Lower leg skin (tissue), 3 donors: ENCODE data around the gene WDR73.

Experiments used
- CTCF ChIP-seq, 3 donors: fragments of 450-650 bp; IDR thresholded peaks; one replicate each; pipeline ENCODE4 v1.5.1; 2016; ENCODE audit warnings: antibody characterized with exemption in 3 of 3, mild to moderate bottlenecking in 3 of 3, moderate library complexity in 2 of 3
- POLR2A ChIP-seq, 2 donors: fragments of 450-650 bp; IDR thresholded peaks; one replicate each; pipeline ENCODE4 v1.6.1; 2016 to 2017; ENCODE audit warnings: antibody characterized with exemption in 2 of 2, mild to moderate bottlenecking in 1 of 2, moderate library complexity in 1 of 2

GRCh38 chr15:84656972-84657371, 2.9 kb upstream of the WDR73 start:
- TF ChIP-seq CTCF (IDR thresholded peaks at IDR 0.05), result no peak
- TF ChIP-seq POLR2A (IDR thresholded peaks at IDR 0.05), result no peak
